HepG2 (cell line): ENCODE results near the gene NDUFS2. TPM values are rescaled to one million over a fixed set of nuclear protein-coding genes. Genes with fewer than 3 reads are reported as not detected.
A peak's percentile ranks its signal among the peaks of the same experiment; 100 is the strongest.

ENCODE experiments used
- HNRNPH1 ChIP-seq: fragments of 200-400 bp; formaldehyde crosslinking; optimal IDR thresholded peaks from 2 replicates; pipeline ENCODE3; 2017; ENCODE audit warnings: mild to moderate bottlenecking, low read depth, low read length
- KMT2B ChIP-seq: IDR thresholded peaks from 2 replicates; pipeline ENCODE4 v1.6.1; 2016; ENCODE audit warnings: missing genetic modification reagents, missing compliant biosample characterization
- MYC ChIP-seq: sonication (generic); formaldehyde crosslinking; IDR thresholded peaks from 2 replicates; pipeline ENCODE4 v1.9.0; 2021; ENCODE audit warnings: missing genetic modification reagents, borderline replicate concordance
- NCOA2 ChIP-seq: sonication (generic); formaldehyde crosslinking; IDR thresholded peaks from 2 replicates; pipeline ENCODE4 v1.8.0; 2022; ENCODE audit warnings: inconsistent platforms
- TCF12 ChIP-seq, 2 experiments: fragments of 450-650 bp in 1 of 2; sonication (generic) in 1 of 2; formaldehyde crosslinking in 1 of 2; IDR thresholded peaks; 2 replicates each; pipeline versions ENCODE4 v1.6.1 to v1.8.0; 2017 to 2022; ENCODE audit warnings: antibody characterized with exemption in 1 of 2, mild to moderate bottlenecking in 1 of 2, missing genetic modification reagents in 1 of 2, moderate library complexity in 1 of 2
- ZBTB38 ChIP-seq: sonication (generic); formaldehyde crosslinking; IDR thresholded peaks from 2 replicates; pipeline ENCODE4 v1.5.1; 2020; ENCODE audit warnings: mild to moderate bottlenecking, missing genetic modification reagents
- ZBTB7B ChIP-seq: sonication (generic); formaldehyde crosslinking; IDR thresholded peaks from 2 replicates; pipeline ENCODE4 v1.4.0; 2020; ENCODE audit warnings: missing genetic modification reagents
- ZSCAN29 ChIP-seq: sonication (generic); formaldehyde crosslinking; conservative IDR thresholded peaks from 2 replicates; pipeline ENCODE4 v1.4.0; 2020; ENCODE audit warnings: mild to moderate bottlenecking, missing genetic modification reagents
- polyA plus RNA-seq, 8 experiments: library from polyadenylated mRNA; depleted of rRNA in 3 of 8; stranded (reverse) in 7 of 8; unstranded in 1 of 8; fragments of >200 nt; fragmentation: Illumina TruSeq in 4 of 8; extraction: Trizol in 4 of 8; gene quantifications; 2 replicates each; pipeline versions ENCODE4 v1.2.1 to v1.2.3, GENCODE V29; 2011 to 2016; ENCODE audit warnings: low read depth in 4 of 8, missing spikeins in 1 of 8, mixed read lengths in 1 of 8; ENCODE audit not compliant: insufficient read depth in 1 of 8
- total RNA-seq, 5 experiments: library from RNA; depleted of rRNA; stranded (reverse); fragments of >200 nt; fragmentation: Illumina TruSeq; extraction: Trizol; gene quantifications; 2 replicates each; pipeline ENCODE4 v1.2.3, GENCODE V29; 2016; ENCODE audit warnings: low read depth in 1 of 5
- TF ChIP-seq, protein P1 (sequence below): sonication (generic); formaldehyde crosslinking; IDR thresholded peaks from 2 replicates; pipeline ENCODE4 v1.5.1; 2020; ENCODE audit warnings: mild to moderate bottlenecking, missing genetic modification reagents, moderate library complexity
- TF ChIP-seq, protein P2 (sequence below): sonication (generic); formaldehyde crosslinking; IDR thresholded peaks from 2 replicates; pipeline ENCODE4 v1.4.0; 2020; ENCODE audit warnings: missing genetic modification reagents, low read depth, mild to moderate bottlenecking, borderline replicate concordance
- TF ChIP-seq, protein P3 (sequence below): sonication (generic); formaldehyde crosslinking; conservative IDR thresholded peaks from 2 replicates; pipeline ENCODE4 v1.8.0; 2022; ENCODE audit warnings: low read depth, missing genetic modification reagents
- TF ChIP-seq, protein P4 (sequence below): IDR thresholded peaks from 2 replicates; pipeline ENCODE4 v1.6.1; 2016
- TF ChIP-seq, protein P5 (sequence below): sonication (generic); formaldehyde crosslinking; IDR thresholded peaks from 2 replicates; pipeline ENCODE4 v1.4.0; 2020; ENCODE audit warnings: missing genetic modification reagents
- TF ChIP-seq, protein P6 (sequence below): sonication (generic); formaldehyde crosslinking; IDR thresholded peaks from 2 replicates; pipeline ENCODE4 v1.8.0; 2022; ENCODE audit warnings: low read depth, missing genetic modification reagents

NDUFS2 gene
- total and polyA plus RNA-seq, 2 of the 13 experiments (the other 11 are each of a cell fraction or from before 2014, with no cell fraction given) = 89.9 to 118 TPM

DNA sequence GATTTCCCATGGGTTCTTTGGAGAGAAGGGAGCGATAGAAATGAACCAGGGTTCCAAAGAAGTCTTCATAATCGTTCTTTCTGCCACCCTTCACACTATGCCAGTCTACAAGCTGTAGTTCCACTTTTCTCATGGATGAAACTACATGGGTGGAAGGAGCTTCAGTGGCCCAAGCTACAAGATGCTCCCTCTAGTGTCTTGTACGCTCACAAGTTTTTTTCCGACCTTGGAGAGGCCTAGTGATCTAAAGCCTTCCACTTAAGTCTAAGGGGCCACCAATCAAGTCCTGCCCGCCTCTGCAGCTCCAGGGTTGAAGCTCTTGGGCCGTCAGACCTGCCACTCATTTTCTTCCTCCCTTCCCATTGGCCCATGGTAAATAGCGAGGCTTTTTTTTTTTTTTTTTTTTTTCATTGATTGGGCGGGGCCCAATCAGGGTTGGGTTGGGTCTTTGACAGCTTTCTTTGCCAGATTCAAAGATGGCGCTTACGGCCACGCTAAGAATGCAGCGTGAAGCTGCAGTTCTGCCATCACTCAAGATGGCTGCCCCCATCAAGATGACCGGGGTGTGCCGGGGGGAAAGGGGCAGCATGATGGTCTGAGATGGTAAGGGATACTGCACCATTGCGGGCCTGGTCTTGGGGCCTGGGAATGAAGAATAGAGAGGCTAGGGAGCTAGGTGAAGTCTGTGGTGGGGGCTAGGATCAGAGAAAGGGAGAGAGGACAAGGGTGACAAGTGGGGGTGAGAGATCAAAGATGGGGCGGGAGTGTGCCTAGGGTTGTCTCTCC lies 23.6 kb downstream of the NDUFS2 start, which contains the start of gene TOMM40L (continued):
- TF ChIP-seq MYC (CRISPR knock-in tag) (no peak; the same call in 1 of the 2 replicates), NCOA2 (CRISPR knock-in tag) (0 out of 2 replicates have a peak, but pooled peaks have one; percentile 5), KMT2B (CRISPR knock-in tag) (no peak), ZSCAN29 (CRISPR knock-in tag) (no peak), ZBTB38 (CRISPR knock-in tag) (no peak), TCF12 (IDR thresholded peaks at IDR 0.05) (no peak), TCF12 (CRISPR knock-in tag; IDR thresholded peaks at IDR 0.05) (no peak), ZBTB7B (CRISPR knock-in tag) (no peak), HNRNPH1 (peak; percentile 25)
- TF ChIP-seq, protein P1, sequence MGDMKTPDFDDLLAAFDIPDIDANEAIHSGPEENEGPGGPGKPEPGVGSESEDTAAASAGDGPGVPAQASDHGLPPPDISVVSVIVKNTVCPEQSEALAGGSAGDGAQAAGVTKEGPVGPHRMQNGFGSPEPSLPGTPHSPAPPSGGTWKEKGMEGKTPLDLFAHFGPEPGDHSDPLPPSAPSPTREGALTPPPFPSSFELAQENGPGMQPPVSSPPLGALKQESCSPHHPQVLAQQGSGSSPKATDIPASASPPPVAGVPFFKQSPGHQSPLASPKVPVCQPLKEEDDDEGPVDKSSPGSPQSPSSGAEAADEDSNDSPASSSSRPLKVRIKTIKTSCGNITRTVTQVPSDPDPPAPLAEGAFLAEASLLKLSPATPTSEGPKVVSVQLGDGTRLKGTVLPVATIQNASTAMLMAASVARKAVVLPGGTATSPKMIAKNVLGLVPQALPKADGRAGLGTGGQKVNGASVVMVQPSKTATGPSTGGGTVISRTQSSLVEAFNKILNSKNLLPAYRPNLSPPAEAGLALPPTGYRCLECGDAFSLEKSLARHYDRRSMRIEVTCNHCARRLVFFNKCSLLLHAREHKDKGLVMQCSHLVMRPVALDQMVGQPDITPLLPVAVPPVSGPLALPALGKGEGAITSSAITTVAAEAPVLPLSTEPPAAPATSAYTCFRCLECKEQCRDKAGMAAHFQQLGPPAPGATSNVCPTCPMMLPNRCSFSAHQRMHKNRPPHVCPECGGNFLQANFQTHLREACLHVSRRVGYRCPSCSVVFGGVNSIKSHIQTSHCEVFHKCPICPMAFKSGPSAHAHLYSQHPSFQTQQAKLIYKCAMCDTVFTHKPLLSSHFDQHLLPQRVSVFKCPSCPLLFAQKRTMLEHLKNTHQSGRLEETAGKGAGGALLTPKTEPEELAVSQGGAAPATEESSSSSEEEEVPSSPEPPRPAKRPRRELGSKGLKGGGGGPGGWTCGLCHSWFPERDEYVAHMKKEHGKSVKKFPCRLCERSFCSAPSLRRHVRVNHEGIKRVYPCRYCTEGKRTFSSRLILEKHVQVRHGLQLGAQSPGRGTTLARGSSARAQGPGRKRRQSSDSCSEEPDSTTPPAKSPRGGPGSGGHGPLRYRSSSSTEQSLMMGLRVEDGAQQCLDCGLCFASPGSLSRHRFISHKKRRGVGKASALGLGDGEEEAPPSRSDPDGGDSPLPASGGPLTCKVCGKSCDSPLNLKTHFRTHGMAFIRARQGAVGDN (CRISPR knock-in tag) = no peak; the same call in 1 of the 2 replicates
- TF ChIP-seq, protein P2, sequence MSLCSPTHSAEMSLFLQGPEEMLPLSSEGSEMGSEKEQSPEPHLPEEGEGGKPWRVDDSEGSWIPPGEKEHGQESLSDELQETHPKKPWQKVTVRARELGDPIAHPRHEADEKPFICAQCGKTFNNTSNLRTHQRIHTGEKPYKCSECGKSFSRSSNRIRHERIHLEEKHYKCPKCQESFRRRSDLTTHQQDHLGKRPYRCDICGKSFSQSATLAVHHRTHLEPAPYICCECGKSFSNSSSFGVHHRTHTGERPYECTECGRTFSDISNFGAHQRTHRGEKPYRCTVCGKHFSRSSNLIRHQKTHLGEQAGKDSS (CRISPR knock-in tag) = 0 out of 2 replicates have a peak, but pooled peaks have one; percentile 13
- TF ChIP-seq, protein P3, sequence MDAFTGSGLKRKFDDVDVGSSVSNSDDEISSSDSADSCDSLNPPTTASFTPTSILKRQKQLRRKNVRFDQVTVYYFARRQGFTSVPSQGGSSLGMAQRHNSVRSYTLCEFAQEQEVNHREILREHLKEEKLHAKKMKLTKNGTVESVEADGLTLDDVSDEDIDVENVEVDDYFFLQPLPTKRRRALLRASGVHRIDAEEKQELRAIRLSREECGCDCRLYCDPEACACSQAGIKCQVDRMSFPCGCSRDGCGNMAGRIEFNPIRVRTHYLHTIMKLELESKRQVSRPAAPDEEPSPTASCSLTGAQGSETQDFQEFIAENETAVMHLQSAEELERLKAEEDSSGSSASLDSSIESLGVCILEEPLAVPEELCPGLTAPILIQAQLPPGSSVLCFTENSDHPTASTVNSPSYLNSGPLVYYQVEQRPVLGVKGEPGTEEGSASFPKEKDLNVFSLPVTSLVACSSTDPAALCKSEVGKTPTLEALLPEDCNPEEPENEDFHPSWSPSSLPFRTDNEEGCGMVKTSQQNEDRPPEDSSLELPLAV (CRISPR knock-in tag) = no peak
- TF ChIP-seq, protein P4, sequence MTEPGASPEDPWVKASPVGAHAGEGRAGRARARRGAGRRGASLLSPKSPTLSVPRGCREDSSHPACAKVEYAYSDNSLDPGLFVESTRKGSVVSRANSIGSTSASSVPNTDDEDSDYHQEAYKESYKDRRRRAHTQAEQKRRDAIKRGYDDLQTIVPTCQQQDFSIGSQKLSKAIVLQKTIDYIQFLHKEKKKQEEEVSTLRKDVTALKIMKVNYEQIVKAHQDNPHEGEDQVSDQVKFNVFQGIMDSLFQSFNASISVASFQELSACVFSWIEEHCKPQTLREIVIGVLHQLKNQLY = no peak
- TF ChIP-seq, protein P5, sequence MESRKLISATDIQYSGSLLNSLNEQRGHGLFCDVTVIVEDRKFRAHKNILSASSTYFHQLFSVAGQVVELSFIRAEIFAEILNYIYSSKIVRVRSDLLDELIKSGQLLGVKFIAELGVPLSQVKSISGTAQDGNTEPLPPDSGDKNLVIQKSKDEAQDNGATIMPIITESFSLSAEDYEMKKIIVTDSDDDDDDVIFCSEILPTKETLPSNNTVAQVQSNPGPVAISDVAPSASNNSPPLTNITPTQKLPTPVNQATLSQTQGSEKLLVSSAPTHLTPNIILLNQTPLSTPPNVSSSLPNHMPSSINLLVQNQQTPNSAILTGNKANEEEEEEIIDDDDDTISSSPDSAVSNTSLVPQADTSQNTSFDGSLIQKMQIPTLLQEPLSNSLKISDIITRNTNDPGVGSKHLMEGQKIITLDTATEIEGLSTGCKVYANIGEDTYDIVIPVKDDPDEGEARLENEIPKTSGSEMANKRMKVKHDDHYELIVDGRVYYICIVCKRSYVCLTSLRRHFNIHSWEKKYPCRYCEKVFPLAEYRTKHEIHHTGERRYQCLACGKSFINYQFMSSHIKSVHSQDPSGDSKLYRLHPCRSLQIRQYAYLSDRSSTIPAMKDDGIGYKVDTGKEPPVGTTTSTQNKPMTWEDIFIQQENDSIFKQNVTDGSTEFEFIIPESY = no peak
- TF ChIP-seq, protein P6, sequence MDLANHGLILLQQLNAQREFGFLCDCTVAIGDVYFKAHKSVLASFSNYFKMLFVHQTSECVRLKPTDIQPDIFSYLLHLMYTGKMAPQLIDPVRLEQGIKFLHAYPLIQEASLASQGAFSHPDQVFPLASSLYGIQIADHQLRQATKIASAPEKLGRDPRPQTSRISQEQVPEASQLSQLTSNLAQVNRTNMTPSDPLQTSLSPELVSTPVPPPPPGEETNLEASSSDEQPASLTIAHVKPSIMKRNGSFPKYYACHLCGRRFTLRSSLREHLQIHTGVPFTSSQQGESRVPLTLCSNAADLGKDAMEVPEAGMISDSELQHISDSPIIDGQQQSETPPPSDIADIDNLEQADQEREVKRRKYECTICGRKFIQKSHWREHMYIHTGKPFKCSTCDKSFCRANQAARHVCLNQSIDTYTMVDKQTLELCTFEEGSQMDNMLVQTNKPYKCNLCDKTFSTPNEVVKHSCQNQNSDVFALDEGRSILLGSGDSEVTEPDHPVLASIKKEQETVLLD (CRISPR knock-in tag) = no peak
